Neural progenitor cell (in vitro differentiated cells): ENCODE results near the gene CNTNAP2.

ENCODE experiments used
- CTCF ChIP-seq: fragments of 200-600 bp; sonication (generic); IDR thresholded peaks from 2 replicates; pipeline ENCODE4 v1.5.1; 2017; ENCODE audit warnings: antibody characterized with exemption, mild to moderate bottlenecking
- EZH2 ChIP-seq: fragments of 200-600 bp; sonication (generic); IDR thresholded peaks from 2 replicates; pipeline ENCODE4 v1.6.1; 2017; ENCODE audit warnings: antibody characterized with exemption, mild to moderate bottlenecking, moderate library complexity
- EZH2phosphoT487 ChIP-seq: fragments of 200-600 bp; sonication (generic); IDR thresholded peaks from 2 replicates; pipeline ENCODE4 v1.6.1; 2017; ENCODE audit warnings: antibody characterized with exemption

GRCh38 chr7:147638566-147638965, 1522.0 kb downstream of the CNTNAP2 start:
- no peak for TF ChIP-seq CTCF
- no peak for TF ChIP-seq EZH2
- no peak for TF ChIP-seq EZH2phosphoT487
